EH (cell line): ENCODE measurements around the gene PPP2R2C.

Experiments
- DNase-seq: peaks from one replicate; pipeline ENCODE4 v3.0.0-alpha.2; 2015; ENCODE audit warnings: low read depth

PPP2R2C gene

GRCh38 chr4:6378493-6379445 is 93.6 kb downstream of the PPP2R2C start:
- no peak for DNase-seq

GRCh38 chr4:6377626-6378492 is 94.6 kb downstream of the PPP2R2C start:
- no peak for DNase-seq

GRCh38 chr4:6375620-6376295 is 96.7 kb downstream of the PPP2R2C start:
- no peak for DNase-seq

- no peak for DNase-seq
Observed at GRCh38 chr4:6374575-6374974, 97.8 kb downstream of the PPP2R2C start.

GRCh38 chr4:6373541-6374410 is 98.6 kb downstream of the PPP2R2C start:
- no peak for DNase-seq

GRCh38 chr4:6372649-6373525 is 99.5 kb downstream of the PPP2R2C start:
- peak; percentile 44 for DNase-seq

- DNase-seq: no peak
Observed at GRCh38 chr4:6371812-6372211, 100.6 kb downstream of the PPP2R2C start.

GRCh38 chr4:6371271-6371670 is 101.1 kb downstream of the PPP2R2C start:
- DNase-seq: no peak

GRCh38 chr4:6369924-6370645 is 102.3 kb downstream of the PPP2R2C start:
- DNase-seq: no peak

GRCh38 chr4:6369511-6369910 is 102.9 kb downstream of the PPP2R2C start:
- no peak for DNase-seq

GRCh38 chr4:6369035-6369434 is 103.4 kb downstream of the PPP2R2C start:
- DNase-seq: no peak

- DNase-seq: no peak
Observed at GRCh38 chr4:6368601-6369000, 103.8 kb downstream of the PPP2R2C start.

GRCh38 chr4:6368096-6368495 is 104.3 kb downstream of the PPP2R2C start:
- no peak for DNase-seq

GRCh38 chr4:6367371-6367851 is 105.0 kb downstream of the PPP2R2C start:
- no peak for DNase-seq

GRCh38 chr4:6366581-6366980 is 105.8 kb downstream of the PPP2R2C start:
- DNase-seq: no peak

- DNase-seq: no peak
Observed at GRCh38 chr4:6365545-6366086, 106.8 kb downstream of the PPP2R2C start.

GRCh38 chr4:6364581-6364980 is 107.8 kb downstream of the PPP2R2C start:
- no peak for DNase-seq

GRCh38 chr4:6364146-6364545 is 108.3 kb downstream of the PPP2R2C start:
- no peak for DNase-seq

GRCh38 chr4:6362896-6363295 is 109.5 kb downstream of the PPP2R2C start:
- DNase-seq: peak; percentile 48
